Caco-2 (cell line): Measurements from ENCODE around the gene LCAT. TPM values are rescaled to one million over a fixed set of nuclear protein-coding genes. Genes with fewer than 3 reads are reported as not detected.
A peak's percentile ranks its signal among the peaks of the same experiment; 100 is the strongest.

Source experiments
- BruUV-seq: library from RNA; stranded (reverse); fragments of 400-500 nt; replicated peaks from 2 replicates; lab custom pipeline; 2021; lab: Mats Ljungman, UMichigan
- CTCF ChIA-PET: fragments of 300-600 bp; sonication (Branson Sonifier 250); formaldehyde crosslinking; loops from one replicate; lab custom pipeline; 2022; ENCODE audit warnings: antibody characterized with exemption; lab: Charles Lee
- POLR2A ChIA-PET: fragments of 300-600 bp; sonication (Branson Sonifier 250); formaldehyde crosslinking; loops from one replicate; lab custom pipeline; 2022; ENCODE audit warnings: antibody characterized with exemption; lab: Charles Lee
- DNase-seq, 2 experiments: peaks; one replicate each; pipeline versions ENCODE4 v3.0.0 to v3.0.0-alpha.2; 2020 to 2022
- H3K27me3 ChIP-seq: replicated peaks from 2 replicates; pipeline ENCODE4 v1.6.0; 2011; ENCODE audit warnings: low read length; ENCODE audit not compliant: control insufficient read depth, insufficient read depth
- H3K36me3 ChIP-seq: 2 replicates; pipeline ENCODE4 v1.5.1; 2011; ENCODE audit warnings: low read length; ENCODE audit not compliant: control insufficient read depth, insufficient read depth
- H3K4me1 ChIP-seq: fragments of 250-450 bp; sonication (Bioruptor Pico); 2 replicates; pipeline ENCODE4 v1.5.1; 2020; ENCODE audit warnings: mild to moderate bottlenecking
- H3K4me3 ChIP-seq: 2 replicates; pipeline ENCODE4 v1.5.1; 2011; ENCODE audit warnings: low read depth, mild to moderate bottlenecking, control low read depth, low read length
- H3K9me3 ChIP-seq: fragments of 250-450 bp; sonication (Bioruptor Pico); 2 replicates; pipeline ENCODE4 v1.5.1; 2020; ENCODE audit warnings: mild to moderate bottlenecking, moderate library complexity
- H3K27ac Mint-ChIP-seq: one replicate; pipeline ENCODE4 v1.8.0; 2022; ENCODE audit warnings: mixed read lengths; ENCODE audit not compliant: unreplicated experiment
- H3K27me3 Mint-ChIP-seq: one replicate; pipeline ENCODE4 v1.8.0; 2022; ENCODE audit warnings: mixed read lengths; ENCODE audit not compliant: insufficient read depth, unreplicated experiment
- H3K36me3 Mint-ChIP-seq: one replicate; pipeline ENCODE4 v1.8.0; 2022; ENCODE audit warnings: mild to moderate bottlenecking, mixed read lengths; ENCODE audit not compliant: insufficient read depth, unreplicated experiment
- H3K4me1 Mint-ChIP-seq: one replicate; pipeline ENCODE4 v1.8.0; 2022; ENCODE audit warnings: low read depth, mixed read lengths; ENCODE audit not compliant: unreplicated experiment
- H3K4me3 Mint-ChIP-seq: one replicate; pipeline ENCODE4 v1.8.0; 2022; ENCODE audit warnings: mild to moderate bottlenecking, moderate library complexity, mixed read lengths; ENCODE audit not compliant: unreplicated experiment
- H3K9me3 Mint-ChIP-seq: one replicate; pipeline ENCODE4 v1.8.0; 2022; ENCODE audit warnings: mixed read lengths; ENCODE audit not compliant: unreplicated experiment
- CTCF ChIP-seq, 2 experiments: fragments of 200-600 bp in 1 of 2; IDR thresholded peaks; 1 replicate in 1 of 2; 2 replicates in 1 of 2; pipeline versions ENCODE4 v1.5.1 to v1.8.0; 2011 to 2022; ENCODE audit warnings: antibody characterized with exemption in 1 of 2, control low read depth in 1 of 2, inconsistent platforms in 1 of 2, low read depth in 1 of 2, low read length in 1 of 2, mild to moderate bottlenecking in 1 of 2, moderate library complexity in 1 of 2; ENCODE audit not compliant: insufficient read depth in 1 of 2, severe bottlenecking in 1 of 2, unreplicated experiment in 1 of 2
- intact Hi-C: fragments of 100-400 bp; cut with micrococcal nuclease; formaldehyde crosslinking; loops from one replicate; pipeline ENCODE4 v1.10.0; 2022; ENCODE audit not compliant: unreplicated experiment
- total RNA-seq: library from RNA; stranded (reverse); gene quantifications from 2 replicates; pipeline ENCODE4 v1.2.3, GENCODE V29; 2022

Gene LCAT
- total RNA-seq, 1 experiment from 2014 or later = 33.3 TPM

GRCh38 chr16:67935101-67935401 is 8.9 kb downstream of the LCAT start:
- Histone ChIP-seq H3K27me3 (no peaks in the 10 kb centered on the region), H3K4me1 (peaks cover 16% of the 10 kb centered on the region), H3K9me3 (no peaks in the 10 kb centered on the region), H3K4me3 (peak overlapping the region; percentile 87), H3K36me3 (no peaks in the 10 kb centered on the region; the same call in 1 of the 2 replicates)
- DNase-seq = no peak
- Mint-ChIP-seq H3K27me3 (no peaks in the 10 kb centered on the region), H3K9me3 (no peaks in the 10 kb centered on the region), H3K36me3 (peaks cover 77% of the 10 kb centered on the region), H3K4me3 (peak overlapping the region; percentile 97), H3K27ac (peak overlapping the region; percentile 95), H3K4me1 (peaks cover 28% of the 10 kb centered on the region)
- BruUV-seq = TSS peak; percentile 52
- intact Hi-C loops = loop anchor here (1.0 to 10.0 kb wide), 5 partner anchors 33 to 410 kb away; partner anchors contain the start of genes CTCF, NUTF2, PSKH1 and RIPOR1
- ChIA-PET CTCF (interaction anchor here (0.9 to 4.2 kb wide), 15 partner anchors 9 to 414 kb away, joined by 3 to 47 read pairs (median 5); partner anchors contain the start of genes ACD, LCAT, NRN1L and RANBP10), POLR2A (interaction anchor here (0.5 to 3.1 kb wide), 20 partner anchors 9 to 394 kb away, joined by 3 to 14 read pairs (median 4); partner anchors contain the start of genes ACD, CTCF, DDX28 and DUS2)
- no peak for TF ChIP-seq CTCF (IDR thresholded peaks at IDR 0.05; ENCODE audit: insufficient read depth in 1 of 2, low read depth in 1 of 2, low read length in 1 of 2, severe bottlenecking in 1 of 2, unreplicated experiment in 1 of 2)

- no peak for TF ChIP-seq CTCF (IDR thresholded peaks at IDR 0.05; ENCODE audit: insufficient read depth in 1 of 2, low read depth in 1 of 2, low read length in 1 of 2, severe bottlenecking in 1 of 2, unreplicated experiment in 1 of 2)
- no peaks in the 10 kb centered on the region for H3K9me3 ChIP-seq
- Mint-ChIP-seq H3K4me3 (peak overlapping the region; percentile 97), H3K9me3 (no peaks in the 10 kb centered on the region), H3K27ac (peak overlapping the region; percentile 95), H3K27me3 (no peaks in the 10 kb centered on the region), H3K36me3 (peaks cover 71% of the 10 kb centered on the region), H3K4me1 (peaks cover 28% of the 10 kb centered on the region)
- H3K27me3 ChIP-seq = no peaks in the 10 kb centered on the region
- no peaks in the 10 kb centered on the region; the same call in 1 of the 2 replicates for H3K36me3 ChIP-seq
- intact Hi-C loops = loop anchor here (1.0 to 10.0 kb wide), 5 partner anchors 34 to 410 kb away; partner anchors contain the start of genes CTCF, NUTF2, PSKH1 and RIPOR1
- DNase-seq = no peak
- peak overlapping the region; percentile 87 for H3K4me3 ChIP-seq
- POLR2A ChIA-PET = interaction anchor here (0.5 to 3.1 kb wide), 7 partner anchors 32 to 150 kb away, joined by 3 to 14 read pairs (median 9); partner anchors contain the start of genes NFATC3, RANBP10 and TSNAXIP1
- BruUV-seq = no TSS peak
- H3K4me1 ChIP-seq = peaks cover 16% of the 10 kb centered on the region
- CTCF ChIA-PET = interaction anchor here (1.0 to 4.2 kb wide), 7 partner anchors 20 to 274 kb away, joined by 3 to 47 read pairs (median 6); partner anchors contain the start of genes ACD, NRN1L, RANBP10 and TSNAXIP1
These were observed 9.4 kb downstream of the LCAT start for GRCh38 chr16:67934306-67935100.

- no peak overlapping the region for H3K4me3 ChIP-seq
- ChIA-PET POLR2A (interaction anchor here (0.5 to 3.1 kb wide), 2 partner anchors 74 to 127 kb away, joined by 3 to 14 read pairs; partner anchors contain the start of genes RANBP10 and TSNAXIP1), CTCF (interaction anchor here (4.2 kb wide), 1 partner anchor 49 kb away, joined by 47 read pairs; the partner anchor contains the start of gene NRN1L)
- peaks cover 4% of the 10 kb centered on the region for H3K36me3 ChIP-seq
- H3K27me3 ChIP-seq = no peaks in the 10 kb centered on the region
- no peak for DNase-seq
- H3K4me1 ChIP-seq = peaks cover 16% of the 10 kb centered on the region
- TF ChIP-seq CTCF (IDR thresholded peaks at IDR 0.05; ENCODE audit: insufficient read depth in 1 of 2, low read depth in 1 of 2, low read length in 1 of 2, severe bottlenecking in 1 of 2, unreplicated experiment in 1 of 2) = no peak
- no peaks in the 10 kb centered on the region for H3K9me3 Mint-ChIP-seq
- H3K4me3 Mint-ChIP-seq = peak overlapping the region; percentile 97
- H3K4me1 Mint-ChIP-seq = peaks cover 28% of the 10 kb centered on the region
- peaks cover 65% of the 10 kb centered on the region for H3K36me3 Mint-ChIP-seq
- intact Hi-C loops = loop anchor here (2.0 to 10.0 kb wide), 2 partner anchors 41 to 409 kb away; partner anchors contain the start of genes PSKH1 and RIPOR1
- no TSS peak for BruUV-seq
- peak overlapping the region; percentile 95 for H3K27ac Mint-ChIP-seq
- H3K9me3 ChIP-seq = no peaks in the 10 kb centered on the region
- H3K27me3 Mint-ChIP-seq = no peaks in the 10 kb centered on the region
These were observed 10.1 kb downstream of the LCAT start for GRCh38 chr16:67933805-67934204.
